Smooth muscle cell (in vitro differentiated cells): ENCODE data around the gene TMEM158. TPM values are rescaled to one million over a fixed set of nuclear protein-coding genes. Genes with fewer than 3 reads are reported as not detected.
A peak's percentile ranks its signal among the peaks of the same experiment; 100 is the strongest.

Source experiments
- DNase-seq: peaks from one replicate; lab custom pipeline; 2025; ENCODE audit not compliant: unreplicated experiment; lab: John Stamatoyannopoulos, UW
- H2AFZ ChIP-seq: fragments of 200-600 bp; sonication (generic); 2 replicates; pipeline ENCODE4 v1.6.0; 2016; ENCODE audit warnings: antibody characterized with exemption, low read depth, mild to moderate bottlenecking
- H3F3A ChIP-seq: fragments of 200-600 bp; sonication (generic); 2 replicates; pipeline ENCODE4 v1.6.0; 2017; ENCODE audit warnings: antibody characterized with exemption, low read depth
- H3K27ac ChIP-seq: fragments of 200-600 bp; sonication (generic); 2 replicates; pipeline ENCODE4 v1.5.1; 2016; ENCODE audit warnings: low read depth, mild to moderate bottlenecking
- H3K27me3 ChIP-seq: fragments of 200-600 bp; sonication (generic); 2 replicates; pipeline ENCODE4 v1.6.1; 2016; ENCODE audit warnings: low read depth, mild to moderate bottlenecking
- H3K36me3 ChIP-seq: fragments of 200-600 bp; sonication (generic); 2 replicates; pipeline ENCODE4 v1.5.1; 2016; ENCODE audit warnings: low read depth
- H3K4me1 ChIP-seq: fragments of 200-600 bp; sonication (generic); 2 replicates; pipeline ENCODE4 v1.5.1; 2016; ENCODE audit warnings: low read depth
- H3K4me2 ChIP-seq: fragments of 200-600 bp; sonication (generic); 2 replicates; pipeline ENCODE4 v1.6.0; 2016; ENCODE audit warnings: mild to moderate bottlenecking
- H3K4me3 ChIP-seq: fragments of 200-600 bp; sonication (generic); 2 replicates; pipeline ENCODE4 v1.5.1; 2016; ENCODE audit warnings: mild to moderate bottlenecking
- H3K79me2 ChIP-seq: fragments of 200-600 bp; sonication (generic); 2 replicates; pipeline ENCODE4 v1.6.0; 2016; ENCODE audit warnings: low read depth, mild to moderate bottlenecking
- H3K9ac ChIP-seq: fragments of 200-600 bp; sonication (generic); 2 replicates; pipeline ENCODE4 v1.6.0; 2016; ENCODE audit warnings: low read depth
- H3K9me3 ChIP-seq: fragments of 200-600 bp; sonication (generic); replicated peaks from 2 replicates; pipeline ENCODE4 v1.5.1; 2016; ENCODE audit warnings: low read depth
- H4K20me1 ChIP-seq: fragments of 200-600 bp; sonication (generic); 2 replicates; pipeline ENCODE4 v1.6.0; 2016; ENCODE audit warnings: low read depth
- WGBS: methylation state at CpG from one replicate; pipeline ENCODE4 v1.1.7; 2016; ENCODE audit warnings: low lambda C conversion rate; 5-methylcytosine and 5-hydroxymethylcytosine counted together
- polyA plus RNA-seq: library from polyadenylated mRNA; unstranded; fragments of >200 nt; fragmentation: Nextera tagmentation; extraction: Ambion mirVana; gene quantifications from 2 replicates; pipeline ENCODE4 v1.2.1, GENCODE V29; 2016
- total RNA-seq: library from RNA; depleted of rRNA; stranded (reverse); fragments of >200 nt; gene quantifications from 2 replicates; pipeline ENCODE4 v1.2.3, GENCODE V29; 2014
- TF ChIP-seq, protein P1 (sequence below): fragments of 200-600 bp; sonication (generic); IDR thresholded peaks from 2 replicates; pipeline ENCODE4 v1.5.1; 2017; ENCODE audit warnings: borderline replicate concordance, mild to moderate bottlenecking, antibody characterized with exemption; ENCODE audit not compliant: insufficient read depth, poor library complexity, severe bottlenecking

Gene TMEM158
- total and polyA plus RNA-seq, 2 experiments from 2014 or later: 16.8 to 70.9 TPM

DNA sequence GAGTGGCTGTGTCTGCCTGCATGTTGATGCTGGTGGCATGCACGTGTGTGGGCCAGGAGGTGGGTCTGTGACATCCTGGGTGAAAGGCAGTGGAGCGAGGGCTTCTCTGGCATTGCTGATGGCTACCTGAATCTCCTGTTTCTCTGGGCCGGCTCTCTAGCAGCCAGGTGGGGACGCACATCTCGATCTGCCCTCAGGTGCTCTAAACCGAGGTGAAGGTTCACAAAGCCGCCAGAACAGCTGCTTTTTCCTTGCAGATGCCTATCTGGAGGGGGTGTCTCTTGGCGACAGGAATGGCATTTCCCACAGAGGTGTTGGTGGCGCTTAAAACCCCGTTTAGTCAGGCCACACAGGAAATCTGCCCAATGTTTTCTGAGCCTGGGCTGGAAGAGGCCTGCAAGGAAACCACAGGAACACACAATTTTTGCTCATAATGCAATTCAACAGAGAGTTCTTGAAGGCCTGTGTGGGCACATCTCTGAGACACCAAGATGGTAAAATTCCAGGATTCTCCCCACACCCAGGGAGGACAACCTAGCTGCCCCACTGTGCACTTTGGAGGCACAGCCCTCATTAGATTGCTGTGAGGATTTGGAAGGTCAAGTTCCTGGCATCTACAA, 11.9 kb downstream of the TMEM158 start:
- Histone ChIP-seq H3K36me3 (no peaks in the 10 kb centered on the region), H3K9ac (no peak overlapping the region), H3K4me1 (peaks cover 6% of the 10 kb centered on the region), H3K27ac (no peak overlapping the region), H3K79me2 (no peaks in the 10 kb centered on the region), H3F3A (peaks cover 18% of the 10 kb centered on the region), H3K27me3 (no peaks in the 10 kb centered on the region), H3K4me2 (peak overlapping the region; percentile 24), H3K9me3 (no peaks in the 10 kb centered on the region), H3K4me3 (no peak overlapping the region), H2AFZ (no peak overlapping the region), H4K20me1 (no peaks in the 10 kb centered on the region)
- TF ChIP-seq, protein P1, sequence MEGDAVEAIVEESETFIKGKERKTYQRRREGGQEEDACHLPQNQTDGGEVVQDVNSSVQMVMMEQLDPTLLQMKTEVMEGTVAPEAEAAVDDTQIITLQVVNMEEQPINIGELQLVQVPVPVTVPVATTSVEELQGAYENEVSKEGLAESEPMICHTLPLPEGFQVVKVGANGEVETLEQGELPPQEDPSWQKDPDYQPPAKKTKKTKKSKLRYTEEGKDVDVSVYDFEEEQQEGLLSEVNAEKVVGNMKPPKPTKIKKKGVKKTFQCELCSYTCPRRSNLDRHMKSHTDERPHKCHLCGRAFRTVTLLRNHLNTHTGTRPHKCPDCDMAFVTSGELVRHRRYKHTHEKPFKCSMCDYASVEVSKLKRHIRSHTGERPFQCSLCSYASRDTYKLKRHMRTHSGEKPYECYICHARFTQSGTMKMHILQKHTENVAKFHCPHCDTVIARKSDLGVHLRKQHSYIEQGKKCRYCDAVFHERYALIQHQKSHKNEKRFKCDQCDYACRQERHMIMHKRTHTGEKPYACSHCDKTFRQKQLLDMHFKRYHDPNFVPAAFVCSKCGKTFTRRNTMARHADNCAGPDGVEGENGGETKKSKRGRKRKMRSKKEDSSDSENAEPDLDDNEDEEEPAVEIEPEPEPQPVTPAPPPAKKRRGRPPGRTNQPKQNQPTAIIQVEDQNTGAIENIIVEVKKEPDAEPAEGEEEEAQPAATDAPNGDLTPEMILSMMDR: no peak
- no peak for DNase-seq
- 46% methylated on average over 10 of the region's 10 CpGs for WGBS

DNA sequence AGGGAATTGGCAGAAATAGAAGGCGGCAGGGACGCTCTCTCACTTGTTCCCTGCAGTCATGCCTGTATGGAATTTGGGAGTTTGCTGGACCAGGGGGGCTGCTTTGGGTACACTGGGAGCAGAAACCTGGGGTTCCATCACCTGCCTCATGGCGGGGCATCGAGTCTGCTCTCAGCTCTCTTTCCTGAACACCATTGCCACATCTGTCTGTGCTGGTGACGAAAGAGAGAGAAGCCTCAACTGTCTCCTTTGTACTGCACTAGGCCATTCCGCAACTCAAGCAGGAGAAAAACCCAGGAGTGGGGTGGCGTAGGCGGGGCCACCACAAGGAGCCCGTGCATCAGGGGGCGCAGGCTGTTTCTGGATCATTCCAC, 14.0 kb downstream of the TMEM158 start:
- Histone ChIP-seq H3K4me2 (no peak overlapping the region), H3K79me2 (no peaks in the 10 kb centered on the region), H3F3A (peaks cover 13% of the 10 kb centered on the region), H2AFZ (no peak overlapping the region), H3K4me1 (peaks cover 6% of the 10 kb centered on the region), H3K27ac (no peak overlapping the region), H4K20me1 (no peaks in the 10 kb centered on the region), H3K4me3 (no peak overlapping the region), H3K9ac (no peak overlapping the region), H3K9me3 (no peaks in the 10 kb centered on the region), H3K27me3 (no peaks in the 10 kb centered on the region), H3K36me3 (no peaks in the 10 kb centered on the region)
- TF ChIP-seq, protein P1: no peak
- 95% methylated on average over 10 of the region's 10 CpGs for WGBS
- no peak for DNase-seq

DNA sequence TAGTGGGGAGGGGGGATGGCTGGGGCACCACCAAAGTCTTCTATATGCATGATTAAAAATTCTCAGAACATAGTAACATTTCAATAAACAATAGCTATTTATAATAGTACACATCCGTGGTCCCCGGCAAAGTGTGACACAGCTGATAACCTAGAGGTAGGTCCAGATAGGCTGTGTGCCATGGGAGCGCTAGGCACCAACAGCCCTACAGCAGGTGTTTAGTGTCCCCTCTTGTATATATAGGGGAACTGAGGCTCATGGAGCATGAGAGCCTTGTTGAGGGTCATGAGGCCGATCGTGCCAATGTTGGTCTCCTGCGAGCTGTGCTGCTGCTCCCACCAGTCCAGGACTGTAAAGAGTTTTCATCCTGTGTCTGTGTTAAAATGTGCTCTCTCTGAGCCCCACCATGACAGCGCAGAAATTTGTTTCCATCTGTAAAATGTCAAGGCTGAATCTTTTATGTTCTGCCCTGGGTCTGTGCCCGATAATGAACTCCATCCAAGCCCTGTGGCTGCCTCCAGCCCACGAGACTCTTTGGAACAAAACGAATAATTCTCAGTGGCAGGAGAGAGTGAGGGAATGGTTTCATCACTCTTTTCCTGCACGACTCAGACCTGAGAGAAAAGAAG, 14.5 kb downstream of the TMEM158 start:
- DNase-seq: no peak
- H3K4me1 ChIP-seq: peaks cover 6% of the 10 kb centered on the region
- no peak overlapping the region for H3K4me2 ChIP-seq
- 61% methylated on average over 11 of the region's 11 CpGs for WGBS
- H3K36me3 ChIP-seq: no peaks in the 10 kb centered on the region
- no peak overlapping the region for H3K4me3 ChIP-seq
- no peaks in the 10 kb centered on the region for H3K27me3 ChIP-seq
- no peak overlapping the region for H3K9ac ChIP-seq
- H3K79me2 ChIP-seq: no peaks in the 10 kb centered on the region
- H2AFZ ChIP-seq: no peak overlapping the region
- TF ChIP-seq, protein P1: no peak
- H4K20me1 ChIP-seq: no peaks in the 10 kb centered on the region
- peaks cover 13% of the 10 kb centered on the region for H3F3A ChIP-seq
- no peak overlapping the region for H3K27ac ChIP-seq
- H3K9me3 ChIP-seq: no peaks in the 10 kb centered on the region
